ENCODE measurements around the gene APBA3.

DNA sequence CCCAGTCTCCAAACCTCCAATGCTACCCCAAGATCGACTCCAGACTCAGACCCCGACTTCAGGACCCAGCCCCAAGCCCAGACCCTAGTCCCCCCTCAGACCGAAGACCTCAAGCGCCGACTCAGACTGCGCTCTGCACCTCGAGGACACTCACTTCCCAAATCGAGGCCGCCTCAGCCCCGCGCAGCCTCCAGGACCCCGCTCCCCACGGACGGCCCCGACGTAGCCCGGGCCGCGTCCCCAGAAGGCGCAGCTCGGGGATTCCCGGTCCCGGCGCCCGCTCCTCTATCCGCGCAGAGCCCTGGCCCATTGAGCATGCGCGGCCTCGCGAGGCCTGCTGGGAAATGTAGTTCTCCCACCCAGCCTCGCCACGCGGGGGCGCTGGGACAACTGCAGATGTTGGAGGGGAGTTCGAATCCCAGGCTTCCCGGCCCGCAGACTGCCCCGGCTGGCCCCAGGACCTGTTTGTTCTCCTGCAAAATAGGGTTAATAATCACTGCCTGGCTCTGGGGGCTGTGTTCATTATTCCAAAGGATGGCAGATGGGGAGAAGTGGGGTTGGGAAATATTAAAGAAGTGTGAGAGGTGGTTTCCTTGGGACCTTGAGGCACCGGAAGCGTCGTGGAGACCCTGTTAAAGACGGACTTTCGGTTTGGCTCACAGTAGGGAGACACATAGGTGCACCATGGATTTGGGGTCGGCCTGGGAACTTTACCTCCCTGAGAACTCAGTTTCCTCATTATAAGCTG is at the start of gene APBA3:
- TF ChIP-seq POLR2A (IDR thresholded peaks at IDR 0.05): peak; percentile 74 to 78
- TF ChIP-seq CTCF (IDR thresholded peaks at IDR 0.05): peak; percentile 71 to 91 (median 74)

All from Peyer's patch (tissue), 4 donors.